CD14-positive monocyte (primary cell): ENCODE results near the gene PTPRQ. TPM values are rescaled to one million over a fixed set of nuclear protein-coding genes. Genes with fewer than 3 reads are reported as not detected.

Experiments used
- DNase-seq, 3 donors: peaks; one replicate each; pipeline ENCODE4 v3.0.0-alpha.2; 2011 to 2022
- H2AFZ ChIP-seq: 2 replicates; pipeline ENCODE4 v1.6.0; 2012; ENCODE audit warnings: mild to moderate bottlenecking, low read depth, low read length, inconsistent platforms; ENCODE audit not compliant: insufficient read depth, poor library complexity, severe bottlenecking
- H3K27ac ChIP-seq, 2 donors: 1 replicate in 1 of 2; 2 replicates in 1 of 2; pipeline ENCODE4 v1.5.1; 2012 to 2013; ENCODE audit warnings: low read length in 2 of 2, control low read depth in 1 of 2, inconsistent platforms in 1 of 2, low read depth in 1 of 2, mild to moderate bottlenecking in 1 of 2
- H3K27me3 ChIP-seq, 2 donors: one replicate each; pipeline versions ENCODE4 v1.6.0 to v1.6.1; 2011 to 2013; ENCODE audit warnings: low read length in 2 of 2; ENCODE audit not compliant: control insufficient read depth in 2 of 2, insufficient read depth in 2 of 2
- H3K36me3 ChIP-seq, 2 donors: replicated peaks in 1 of 2; 1 replicate in 1 of 2; 2 replicates in 1 of 2; pipeline versions ENCODE4 v1.5.1 to v1.6.1; 2012 to 2013; ENCODE audit warnings: low read length in 2 of 2, control low read depth in 1 of 2, inconsistent platforms in 1 of 2, mild to moderate bottlenecking in 1 of 2; ENCODE audit not compliant: insufficient read depth in 2 of 2, control insufficient read depth in 1 of 2
- H3K4me1 ChIP-seq, 2 donors: 1 replicate in 1 of 2; 2 replicates in 1 of 2; pipeline versions ENCODE4 v1.5.1 to v1.6.1; 2012 to 2013; ENCODE audit warnings: low read length in 2 of 2, control low read depth in 1 of 2, inconsistent platforms in 1 of 2, mild to moderate bottlenecking in 1 of 2, moderate library complexity in 1 of 2; ENCODE audit not compliant: insufficient read depth in 2 of 2, control insufficient read depth in 1 of 2
- H3K4me2 ChIP-seq: replicated peaks from 2 replicates; pipeline ENCODE3; 2012; ENCODE audit warnings: low read length, moderate library complexity, mild to moderate bottlenecking; ENCODE audit not compliant: poor library complexity, severe bottlenecking; ENCODE audit errors: extremely low read depth
- H3K4me3 ChIP-seq, 3 experiments: fragments of 200-600 bp in 1 of 3; sonication (generic) in 1 of 3; replicated peaks in 1 of 3; 1 replicate in 2 of 3; 2 replicates in 1 of 3; pipeline ENCODE4 v1.5.1; 2011 to 2013; ENCODE audit warnings: low read length in 3 of 3, mild to moderate bottlenecking in 3 of 3, control low read depth in 2 of 3, low read depth in 2 of 3, inconsistent platforms in 1 of 3, moderate library complexity in 1 of 3
- H3K79me2 ChIP-seq: 2 replicates; pipeline ENCODE4 v1.6.0; 2012; ENCODE audit warnings: mild to moderate bottlenecking, control low read depth, inconsistent platforms, low read length, moderate library complexity; ENCODE audit not compliant: insufficient read depth
- H3K9ac ChIP-seq: 2 replicates; pipeline ENCODE4 v1.6.0; 2017; ENCODE audit warnings: low read length, mild to moderate bottlenecking; ENCODE audit not compliant: insufficient read depth, poor library complexity, severe bottlenecking
- H3K9me3 ChIP-seq, 2 donors: replicated peaks in 1 of 2; 1 replicate in 1 of 2; 2 replicates in 1 of 2; pipeline versions ENCODE4 v1.5.1 to v1.6.1; 2012 to 2013; ENCODE audit warnings: low read length in 2 of 2, control low read depth in 1 of 2; ENCODE audit not compliant: control insufficient read depth in 1 of 2, insufficient read depth in 1 of 2
- H4K20me1 ChIP-seq: 2 replicates; pipeline ENCODE4 v1.6.0; 2012; ENCODE audit warnings: mild to moderate bottlenecking, low read length, control low read depth, moderate library complexity; ENCODE audit not compliant: insufficient read depth
- H3K27ac Mint-ChIP-seq, 7 donors: one replicate each; pipeline ENCODE4 v1.8.0; 2020; ENCODE audit warnings: mild to moderate bottlenecking in 7 of 7, mixed read lengths in 7 of 7, moderate library complexity in 6 of 7, inconsistent platforms in 2 of 7
- H3K27me3 Mint-ChIP-seq, 3 donors: one replicate each; pipeline ENCODE4 v1.8.0; 2021 to 2022; ENCODE audit warnings: low read depth in 3 of 3, mild to moderate bottlenecking in 3 of 3, mixed read lengths in 3 of 3, moderate library complexity in 3 of 3, inconsistent platforms in 1 of 3
- H3K36me3 Mint-ChIP-seq, 2 donors: one replicate each; pipeline ENCODE4 v1.8.0; 2020; ENCODE audit warnings: mixed read lengths in 2 of 2, inconsistent platforms in 1 of 2, mild to moderate bottlenecking in 1 of 2
- H3K4me1 Mint-ChIP-seq: one replicate; pipeline ENCODE4 v1.8.0; 2020; ENCODE audit warnings: mild to moderate bottlenecking, mixed read lengths
- H3K4me3 Mint-ChIP-seq, 2 donors: one replicate each; pipeline ENCODE4 v1.8.0; 2020; ENCODE audit warnings: mild to moderate bottlenecking in 2 of 2, mixed read lengths in 2 of 2, moderate library complexity in 1 of 2
- H3K9me3 Mint-ChIP-seq, 7 donors: one replicate each; pipeline ENCODE4 v1.8.0; 2020 to 2022; ENCODE audit warnings: mixed read lengths in 7 of 7, mild to moderate bottlenecking in 6 of 7, moderate library complexity in 6 of 7, inconsistent platforms in 2 of 7
- CTCF ChIP-seq: fragments of 200-600 bp; IDR thresholded peaks from one replicate; pipeline ENCODE4 v1.8.0; 2022; ENCODE audit warnings: antibody characterized with exemption, mild to moderate bottlenecking
- WGBS: methylation state at CpG from one replicate; pipeline ENCODE4 v1.1.5; 2013; ENCODE audit warnings: missing lambda C conversion rate; ENCODE audit not compliant: insufficient coverage; 5-methylcytosine and 5-hydroxymethylcytosine counted together
- intact Hi-C, 2 donors: fragments of 100-400 bp; cut with micrococcal nuclease; formaldehyde crosslinking; loops; one replicate each; pipeline versions ENCODE4 v1.15.0 to v1.15.1; 2023
- polyA plus RNA-seq, 3 donors: library from polyadenylated mRNA; depleted of rRNA in 1 of 3; unstranded in 2 of 3; stranded (reverse) in 1 of 3; fragments of 300-500 nt in 2 of 3; fragments of >200 nt in 1 of 3; fragmentation: Illumina TruSeq in 2 of 3; gene quantifications; 1 replicate in 2 of 3; 2 replicates in 1 of 3; pipeline ENCODE4 v1.2.3, GENCODE V29; 2012 to 2021

Gene PTPRQ
- polyA plus RNA-seq, 3 donors: not detected

DNA sequence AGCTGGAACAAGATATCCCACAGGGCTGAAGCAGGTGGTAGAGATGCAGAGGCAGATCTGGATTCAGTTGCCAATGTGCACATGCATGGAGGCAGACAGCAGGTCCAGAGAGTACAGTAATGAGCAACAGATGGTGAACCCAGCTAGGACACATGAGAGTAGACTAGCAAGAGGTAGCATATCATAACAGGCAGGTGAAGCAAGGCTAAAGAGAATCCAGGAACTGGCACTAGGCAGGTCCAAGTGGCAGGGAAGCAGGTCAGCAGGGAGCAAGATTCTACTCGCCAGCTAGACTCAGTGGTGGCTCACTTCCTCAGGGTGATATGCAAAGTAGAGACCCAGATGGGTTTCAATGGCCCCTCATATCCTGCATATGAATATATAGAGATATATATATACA, 248.1 kb downstream of the PTPRQ start:
- intact Hi-C loops: no loop called here
- DNase-seq: no peak
- H4K20me1 ChIP-seq: no peaks in the 10 kb centered on the region
- H3K27ac ChIP-seq: no peak overlapping the region
- no peaks in the 10 kb centered on the region for H3K36me3 ChIP-seq
- TF ChIP-seq CTCF: no peak
- Mint-ChIP-seq H3K4me3 (no peak overlapping the region), H3K36me3 (no peaks in the 10 kb centered on the region), H3K27ac (no peak overlapping the region), H3K9me3 (no peaks in the 10 kb centered on the region), H3K27me3 (no peaks in the 10 kb centered on the region), H3K4me1 (no peaks in the 10 kb centered on the region)
- H3K79me2 ChIP-seq: no peaks in the 10 kb centered on the region
- no CpG with 5 or more reads among the region's 1 CpG for WGBS
- H3K4me3 ChIP-seq: no peak overlapping the region
- no peaks in the 10 kb centered on the region for H3K27me3 ChIP-seq
- no peak overlapping the region for H3K4me2 ChIP-seq
- H3K9ac ChIP-seq: no peak overlapping the region
- no peaks in the 10 kb centered on the region for H3K9me3 ChIP-seq
- no peaks in the 10 kb centered on the region for H3K4me1 ChIP-seq
- no peak overlapping the region for H2AFZ ChIP-seq

DNA sequence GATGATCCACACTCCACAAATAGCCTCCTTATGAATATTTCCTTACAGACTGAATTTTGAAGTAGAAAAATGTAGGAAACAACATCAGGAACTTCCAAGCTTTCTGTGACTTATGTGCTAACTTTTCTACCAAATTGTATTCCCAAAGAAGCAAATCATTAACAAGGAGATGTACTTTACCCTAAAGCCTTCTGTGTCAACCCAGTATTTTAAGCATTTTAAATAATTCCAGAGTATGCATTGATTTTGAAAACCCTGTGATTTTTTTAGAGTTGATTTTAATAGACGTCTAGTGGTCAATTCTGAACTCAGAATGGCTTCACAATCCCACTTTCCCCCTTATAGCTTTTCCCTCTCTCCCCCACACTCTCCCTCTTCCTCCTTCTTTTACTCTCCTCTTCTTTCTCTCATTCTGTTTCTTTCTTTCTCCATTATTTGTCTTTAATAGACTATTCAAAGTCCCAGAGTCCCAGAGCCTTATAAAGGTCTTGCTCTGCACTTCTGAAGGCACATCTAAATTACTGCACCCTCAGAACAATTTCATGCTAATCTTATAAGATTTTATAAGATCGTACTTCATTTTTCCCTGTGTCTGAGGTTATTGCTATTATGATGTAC, 253.3 kb downstream of the PTPRQ start:
- H3K4me3 Mint-ChIP-seq: no peak overlapping the region
- H3K4me3 ChIP-seq: no peak overlapping the region
- no peak overlapping the region for H3K27ac Mint-ChIP-seq
- H2AFZ ChIP-seq: no peak overlapping the region
- no peaks in the 10 kb centered on the region for H3K9me3 ChIP-seq
- no peak overlapping the region for H3K9ac ChIP-seq
- H3K27ac ChIP-seq: no peak overlapping the region
- H3K27me3 Mint-ChIP-seq: no peaks in the 10 kb centered on the region
- WGBS: no CpG with 5 or more reads among the region's 2 CpGs
- H3K4me1 ChIP-seq: no peaks in the 10 kb centered on the region
- no peaks in the 10 kb centered on the region for H3K27me3 ChIP-seq
- no peaks in the 10 kb centered on the region for H4K20me1 ChIP-seq
- H3K4me1 Mint-ChIP-seq: no peaks in the 10 kb centered on the region
- no peak for TF ChIP-seq CTCF
- no peak for DNase-seq
- H3K9me3 Mint-ChIP-seq: no peaks in the 10 kb centered on the region
- H3K79me2 ChIP-seq: no peaks in the 10 kb centered on the region
- H3K4me2 ChIP-seq: no peak overlapping the region
- no peaks in the 10 kb centered on the region for H3K36me3 Mint-ChIP-seq
- no peaks in the 10 kb centered on the region for H3K36me3 ChIP-seq
- intact Hi-C loops: no loop called here
